GM18498 (cell line): ENCODE data around the gene RUSC2.

Source experiments
- ATAC-seq: cut with Tn5 transposase; IDR thresholded peaks from one replicate; pipeline ENCODE4 v1.9.1; 2021; ENCODE audit warnings: mild to moderate bottlenecking, moderate library complexity; ENCODE audit not compliant: unreplicated experiment

RUSC2 gene

GRCh38 chr9:35489313-35490154, at the start of gene RUSC2:
Gene RUSC2, plus strand, starts transcription at chr9:35490111. Its CDS starts 56,411 bp downstream, at chr9:35546522.
- peak; percentile 76 for ATAC-seq

- ATAC-seq = no peak
These were observed 43.9 kb upstream of the RUSC2 start for GRCh38 chr9:35446012-35446411.

GRCh38 chr9:35448496-35448895, 41.4 kb upstream of the RUSC2 start:
- ATAC-seq = no peak

- no peak for ATAC-seq
These were observed 37.4 kb upstream of the RUSC2 start for GRCh38 chr9:35452481-35452880.

- ATAC-seq = no peak
These were observed 36.1 kb upstream of the RUSC2 start for GRCh38 chr9:35453786-35454185.

GRCh38 chr9:35464141-35465025, 25.5 kb upstream of the RUSC2 start:
- no peak for ATAC-seq

- no peak for ATAC-seq
These were observed 19.6 kb upstream of the RUSC2 start for GRCh38 chr9:35470340-35470739.

- ATAC-seq = no peak
These were observed 19.0 kb upstream of the RUSC2 start for GRCh38 chr9:35470894-35471293.

- ATAC-seq = no peak
These were observed 13.3 kb upstream of the RUSC2 start for GRCh38 chr9:35476596-35476995.

- ATAC-seq = peak; percentile 76
These were observed 12.6 kb upstream of the RUSC2 start for GRCh38 chr9:35477211-35477855.

GRCh38 chr9:35478871-35479270, 11.0 kb upstream of the RUSC2 start:
- ATAC-seq = no peak

- no peak for ATAC-seq
These were observed 8.4 kb upstream of the RUSC2 start for GRCh38 chr9:35481347-35481975.

- ATAC-seq = no peak
These were observed 7.8 kb upstream of the RUSC2 start for GRCh38 chr9:35482071-35482470.

GRCh38 chr9:35484406-35484805, 5.5 kb upstream of the RUSC2 start:
- no peak for ATAC-seq

- ATAC-seq = no peak
These were observed 2.8 kb upstream of the RUSC2 start for GRCh38 chr9:35487081-35487480.

GRCh38 chr9:35488021-35488420, 1.9 kb upstream of the RUSC2 start:
- ATAC-seq = no peak

- no peak for ATAC-seq
These were observed 1.2 kb upstream of the RUSC2 start for GRCh38 chr9:35488566-35489312.

GRCh38 chr9:35490155-35490909, 421 bp downstream of the RUSC2 start:
- ATAC-seq = no peak

GRCh38 chr9:35490910-35491465, 1.1 kb downstream of the RUSC2 start:
- no peak for ATAC-seq
